Left ventricle myocardium inferior (tissue), 1 donor: Measurements from ENCODE around the gene APC. TPM values are rescaled to one million over a fixed set of nuclear protein-coding genes. Genes with fewer than 3 reads are reported as not detected.
A peak's percentile ranks its signal among the peaks of the same experiment; 100 is the strongest.

Experiments used
- DNase-seq: peaks from one replicate; pipeline ENCODE4 v3.0.0-alpha.2; 2020
- H3K27ac ChIP-seq: fragments of 200-600 bp; replicated peaks from 2 replicates; pipeline ENCODE4 v1.8.0; 2021
- H3K27me3 ChIP-seq: fragments of 200-600 bp; 2 replicates; pipeline ENCODE4 v1.8.0; 2021; ENCODE audit warnings: low read depth
- H3K36me3 ChIP-seq: fragments of 200-600 bp; 2 replicates; pipeline ENCODE4 v1.8.0; 2021
- H3K4me1 ChIP-seq: fragments of 200-600 bp; 2 replicates; pipeline ENCODE4 v1.8.0; 2021
- H3K4me3 ChIP-seq: fragments of 200-600 bp; 2 replicates; pipeline ENCODE4 v1.8.0; 2021; ENCODE audit warnings: mild to moderate bottlenecking, moderate library complexity
- H3K9me3 ChIP-seq: fragments of 200-600 bp; replicated peaks from 2 replicates; pipeline ENCODE4 v1.8.0; 2021
- CTCF ChIP-seq: fragments of 200-600 bp; IDR thresholded peaks from 2 replicates; pipeline ENCODE4 v1.8.0; 2021; ENCODE audit warnings: antibody characterized with exemption, mild to moderate bottlenecking, borderline replicate concordance
- intact Hi-C: fragments of 100-400 bp; cut with micrococcal nuclease; formaldehyde crosslinking; loops from one replicate; pipeline ENCODE4 v1.11.0; 2022
- total RNA-seq: library from RNA; stranded (reverse); fragmentation: NEBNext Ultra II Directional; extraction: Animal tissue kit (Norgen Biotek cat#: 25700); gene quantifications from one replicate; pipeline ENCODE4 v1.2.1, GENCODE V29; 2021
- donor health status: DM: no; HTN: yes; CAD: no; lungs with severe emphysema.

Gene APC
- total RNA-seq, 1 donor from 2014 or later: 33.4 TPM

GRCh38 chr5:112752335-112752734 lies 14.7 kb downstream of the APC start:
- Histone ChIP-seq H3K27me3 (no peaks in the 10 kb centered on the region), H3K9me3 (no peaks in the 10 kb centered on the region), H3K27ac (no peak overlapping the region), H3K4me1 (peaks cover 31% of the 10 kb centered on the region), H3K36me3 (no peaks in the 10 kb centered on the region), H3K4me3 (no peak overlapping the region)
- no peak for DNase-seq
- intact Hi-C loops: no loop called here
- no peak for TF ChIP-seq CTCF

GRCh38 chr5:112755703-112756102 lies 18.0 kb downstream of the APC start:
- intact Hi-C loops: loop anchor here (2.0 kb wide), 1 partner anchor 203 kb away; no protein-coding TSS in a partner anchor

GRCh38 chr5:112757468-112758208 lies 20.0 kb downstream of the APC start:
- DNase-seq: no peak
- intact Hi-C loops: loop anchor here (2.0 kb wide), 1 partner anchor 205 kb away; no protein-coding TSS in a partner anchor
- peaks cover 37% of the 10 kb centered on the region for H3K4me1 ChIP-seq
- peak; percentile 89 for TF ChIP-seq CTCF
- no peaks in the 10 kb centered on the region for H3K36me3 ChIP-seq
- no peak overlapping the region for H3K4me3 ChIP-seq
- no peaks in the 10 kb centered on the region for H3K9me3 ChIP-seq
- H3K27ac ChIP-seq: peak overlapping the region; percentile 45
- H3K27me3 ChIP-seq: no peaks in the 10 kb centered on the region

More at GRCh38 chr5:112755703-112756102, 18.0 kb downstream of the APC start:
- TF ChIP-seq CTCF: no peak
- no peak overlapping the region for H3K4me3 ChIP-seq
- no peak for DNase-seq
- H3K9me3 ChIP-seq: no peaks in the 10 kb centered on the region
- no peaks in the 10 kb centered on the region for H3K27me3 ChIP-seq
- H3K4me1 ChIP-seq: peaks cover 33% of the 10 kb centered on the region
- no peaks in the 10 kb centered on the region for H3K36me3 ChIP-seq
- no peak overlapping the region for H3K27ac ChIP-seq

GRCh38 chr5:112758676-112759075 lies 21.0 kb downstream of the APC start:
- intact Hi-C loops: no loop called here
- Histone ChIP-seq H3K4me3 (no peak overlapping the region), H3K36me3 (no peaks in the 10 kb centered on the region), H3K4me1 (peaks cover 31% of the 10 kb centered on the region), H3K9me3 (no peaks in the 10 kb centered on the region), H3K27ac (no peak overlapping the region), H3K27me3 (no peaks in the 10 kb centered on the region)
- no peak for TF ChIP-seq CTCF
- DNase-seq: no peak

- H3K27ac ChIP-seq: no peak overlapping the region
- H3K4me3 ChIP-seq: no peak overlapping the region
- intact Hi-C loops: no loop called here
- DNase-seq: no peak
- H3K9me3 ChIP-seq: no peaks in the 10 kb centered on the region
- no peak for TF ChIP-seq CTCF
- peaks cover 5% of the 10 kb centered on the region for H3K36me3 ChIP-seq
- H3K4me1 ChIP-seq: peaks cover 10% of the 10 kb centered on the region
- H3K27me3 ChIP-seq: no peaks in the 10 kb centered on the region
These were observed 24.6 kb downstream of the APC start for GRCh38 chr5:112762113-112762810.
